ENCODE data around the gene PLAGL2. TPM values are rescaled to one million over a fixed set of nuclear protein-coding genes. Genes with fewer than 3 reads are reported as not detected.

Gene PLAGL2
- total and polyA plus RNA-seq, 2 of the 4 experiments (the other 2 are of a cell fraction), result 2.9 to 7.7 TPM

DNA sequence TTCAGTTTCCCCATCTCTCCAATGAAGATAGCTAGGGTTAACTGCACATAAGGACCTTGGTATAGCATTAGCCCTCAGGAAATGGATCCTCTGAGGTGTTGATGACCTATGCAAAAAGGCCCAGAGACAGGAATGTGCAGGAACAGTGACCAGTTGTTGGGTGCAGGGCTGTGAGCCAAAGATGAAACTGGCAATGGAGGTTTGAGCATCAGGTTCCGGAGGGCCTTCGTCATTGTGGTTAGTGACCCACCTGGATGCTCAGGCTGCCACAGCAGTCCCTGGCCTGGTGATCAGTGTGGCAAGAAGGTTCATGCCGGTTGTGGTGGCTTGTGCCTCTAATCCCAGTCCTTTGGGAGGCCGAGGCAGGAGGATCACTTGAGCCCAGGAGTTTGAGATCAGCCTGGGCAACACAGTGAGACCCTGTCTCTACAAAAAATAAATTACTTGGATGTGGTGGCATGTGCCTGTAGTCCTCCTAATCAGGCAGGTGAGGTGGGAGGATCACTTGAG, 54.3 kb downstream of the PLAGL2 start:
- Histone ChIP-seq H3K4ac (ENCODE audit: low read depth, low read length) (no peak overlapping the region), H3K27ac (ENCODE audit: insufficient read depth, low read length) (no peak overlapping the region), H2BK120ac (ENCODE audit: low read depth, low read length) (no peak overlapping the region), H2BK5ac (ENCODE audit: low read depth, low read length, poor library complexity, severe bottlenecking) (no peak overlapping the region), H3K9me3 (ENCODE audit: control insufficient read depth, insufficient read depth, low read length) (no peaks in the 10 kb centered on the region), H3K36me3 (ENCODE audit: control insufficient read depth, insufficient read depth, low read length) (peaks cover 58% of the 10 kb centered on the region), H3K79me1 (ENCODE audit: low read depth in 1 of 2, low read length in 2 of 2) (peaks cover 0 to 33% of the 10 kb centered on the region in 2 experiments; a peak in 2 of 4 replicates), H2BK15ac (ENCODE audit: low read depth, low read length) (no peak overlapping the region), H4K8ac (ENCODE audit: low read depth in 2 of 2, low read length in 2 of 2) (no peak overlapping the region), H3K4me1 (ENCODE audit: control insufficient read depth, insufficient read depth, low read length) (peaks cover 7% of the 10 kb centered on the region; the same call in 1 of the 2 replicates), H2AFZ (replicated peaks; ENCODE audit: low read length, poor library complexity) (no peak overlapping the region), H3K4me3 (ENCODE audit: insufficient read depth, low read depth, low read length) (no peak overlapping the region), H3K14ac (replicated peaks; ENCODE audit: low read depth, low read length) (no peak overlapping the region), H4K91ac (ENCODE audit: insufficient read depth, low read depth, low read length) (no peak overlapping the region), H3K9me1 (ENCODE audit: insufficient read depth, low read length) (peaks cover 25% of the 10 kb centered on the region; the same call in 1 of the 2 replicates), H3K27me3 (ENCODE audit: control insufficient read depth, insufficient read depth, low read length) (no peaks in the 10 kb centered on the region), H4K20me1 (ENCODE audit: insufficient read depth, low read length) (peaks cover 15% of the 10 kb centered on the region), H3K9ac (ENCODE audit: low read depth, low read length) (no peak overlapping the region), H3K56ac (ENCODE audit: extremely low read depth, insufficient read depth, low read length) (no peak overlapping the region), H2BK20ac (ENCODE audit: low read depth, low read length) (no peak overlapping the region), H2AK5ac (ENCODE audit: low read depth, low read length) (no peak overlapping the region), H3K18ac (ENCODE audit: low read depth, low read length) (no peak overlapping the region), H4K5ac (ENCODE audit: low read depth, low read length) (no peak overlapping the region), H3K23ac (ENCODE audit: low read depth, low read length) (no peak overlapping the region), H2AK9ac (replicated peaks; ENCODE audit: low read depth, low read length, poor library complexity) (no peak overlapping the region), H3K4me2 (ENCODE audit: low read depth, low read length) (no peak overlapping the region)
- ChIA-PET POLR2A (ENCODE audit: unreplicated experiment) (no interaction called here), CTCF (no interaction called here)
- dilution Hi-C loops (cut with HindIII; ENCODE audit: low sequenced_read_pairs, unreplicated experiment), result no loop called here
- DNase-seq, result no peak
- TF ChIP-seq SMC3 (IDR thresholded peaks at IDR 0.05; ENCODE audit: low read depth, low read length) (no peak), CHD1 (IDR thresholded peaks at IDR 0.05; ENCODE audit: low read depth, low read length) (no peak), RFX5 (IDR thresholded peaks at IDR 0.05; ENCODE audit: low read depth, low read length) (no peak), MAZ (IDR thresholded peaks at IDR 0.05; ENCODE audit: borderline replicate concordance, low read depth, low read length) (no peak), CEBPB (IDR thresholded peaks at IDR 0.05; ENCODE audit: low read depth, low read length) (no peak)
- ATAC-seq (ENCODE audit: low read depth), result no peak
- in situ Hi-C loops (cut with MboI; ENCODE audit: low sequenced_read_pairs), result no loop called here
- intact Hi-C loops (cut with micrococcal nuclease), result no loop called here
- no CpG with 5 or more reads among the region's 4 CpGs for whole genome bisulfite sequencing, 2 experiments (ENCODE audit: extremely low coverage in 2 of 2, insufficient read length in 1 of 2)
- no TSS peak for BruUV-seq (replicated peaks)

Data from IMR-90 (cell line).